ENCODE results near the gene MEIS1.
"Not testable (repeated sequence)": the region's sequence is repeated elsewhere in the genome, so short reads cannot be mapped to it uniquely, and the experiment has no call there.

Gene MEIS1

GRCh38 chr2:66463206-66463755 is 28.4 kb downstream of the MEIS1 start:
- Mint-ChIP-seq H3K36me3 (ENCODE audit: low read depth) (no peaks in the 10 kb centered on the region), H3K4me1 (ENCODE audit: low read depth) (no peaks in the 10 kb centered on the region), H3K4me3 (no peak overlapping the region), H3K9me3 (no peaks in the 10 kb centered on the region), H3K27me3 (ENCODE audit: low read depth) (no peaks in the 10 kb centered on the region), H3K27ac (no peak overlapping the region)

- Mint-ChIP-seq H3K4me3 (no peak overlapping the region), H3K9me3 (no peaks in the 10 kb centered on the region), H3K36me3 (ENCODE audit: low read depth) (no peaks in the 10 kb centered on the region), H3K27ac (no peak overlapping the region), H3K4me1 (ENCODE audit: low read depth) (no peaks in the 10 kb centered on the region), H3K27me3 (ENCODE audit: low read depth) (no peaks in the 10 kb centered on the region)
Measured at GRCh38 chr2:66464930-66465637, 30.2 kb downstream of the MEIS1 start.

GRCh38 chr2:66466433-66466832 is 31.5 kb downstream of the MEIS1 start:
- Mint-ChIP-seq H3K36me3 (ENCODE audit: low read depth) (no peaks in the 10 kb centered on the region), H3K27me3 (ENCODE audit: low read depth) (no peaks in the 10 kb centered on the region), H3K4me3 (no peak overlapping the region), H3K9me3 (no peaks in the 10 kb centered on the region), H3K4me1 (ENCODE audit: low read depth) (no peaks in the 10 kb centered on the region), H3K27ac (no peak overlapping the region)

DNA sequence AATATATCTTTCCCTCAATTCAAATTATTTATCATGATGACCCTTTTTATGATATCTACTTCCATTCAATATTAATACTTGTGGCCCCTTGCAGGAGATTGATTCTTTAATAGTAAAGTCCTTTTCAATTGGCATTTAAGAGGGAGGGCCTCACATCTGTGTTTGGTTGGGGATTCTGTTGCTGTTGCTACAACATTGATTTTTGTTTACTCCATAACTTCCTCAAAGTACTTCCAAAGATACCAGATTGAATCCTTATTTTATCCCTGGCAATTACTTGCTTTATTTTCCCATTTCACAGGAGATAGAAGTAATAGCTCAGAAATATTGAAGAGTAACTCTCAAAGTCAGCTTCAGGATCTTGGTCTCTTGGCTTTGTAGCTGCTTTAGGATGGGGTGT is 32.8 kb downstream of the MEIS1 start:
- Mint-ChIP-seq H3K27me3 (ENCODE audit: low read depth) (no peaks in the 10 kb centered on the region), H3K27ac (no peak overlapping the region), H3K4me1 (ENCODE audit: low read depth) (no peaks in the 10 kb centered on the region), H3K36me3 (ENCODE audit: low read depth) (no peaks in the 10 kb centered on the region), H3K4me3 (no peak overlapping the region), H3K9me3 (no peaks in the 10 kb centered on the region)

GRCh38 chr2:66469214-66469902 is 34.4 kb downstream of the MEIS1 start:
- H3K27me3 Mint-ChIP-seq (ENCODE audit: low read depth) = no peaks in the 10 kb centered on the region
- H3K27ac Mint-ChIP-seq = no peak overlapping the region
- H3K4me3 Mint-ChIP-seq = no peak overlapping the region
- no peaks in the 10 kb centered on the region for H3K9me3 Mint-ChIP-seq
- no peaks in the 10 kb centered on the region for H3K36me3 Mint-ChIP-seq (ENCODE audit: low read depth)
- no peaks in the 10 kb centered on the region for H3K4me1 Mint-ChIP-seq (ENCODE audit: low read depth)

DNA sequence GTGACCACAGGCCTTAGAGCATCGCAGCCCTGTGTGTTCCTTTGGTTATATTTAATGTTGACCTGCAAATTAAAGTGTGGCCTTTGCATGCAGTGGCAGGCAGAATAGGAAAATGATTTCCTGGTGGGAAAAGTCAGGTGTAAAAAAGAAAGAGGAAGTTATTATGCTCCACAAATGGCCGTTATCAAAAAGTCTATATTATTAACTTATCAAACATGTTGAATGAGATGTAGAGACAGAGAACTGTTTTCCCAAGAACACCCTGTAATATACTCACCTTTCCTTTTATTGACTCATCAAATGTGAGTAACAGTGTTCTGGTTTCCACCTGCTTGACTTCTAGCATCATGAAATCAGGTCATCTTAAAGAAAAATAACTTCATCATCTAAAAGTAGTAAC is 35.3 kb downstream of the MEIS1 start:
- H3K9me3 Mint-ChIP-seq = no peaks in the 10 kb centered on the region
- H3K36me3 Mint-ChIP-seq (ENCODE audit: low read depth) = no peaks in the 10 kb centered on the region
- H3K27ac Mint-ChIP-seq = no peak overlapping the region
- H3K4me1 Mint-ChIP-seq (ENCODE audit: low read depth) = no peaks in the 10 kb centered on the region
- no peaks in the 10 kb centered on the region for H3K27me3 Mint-ChIP-seq (ENCODE audit: low read depth)
- H3K4me3 Mint-ChIP-seq = no peak overlapping the region

DNA sequence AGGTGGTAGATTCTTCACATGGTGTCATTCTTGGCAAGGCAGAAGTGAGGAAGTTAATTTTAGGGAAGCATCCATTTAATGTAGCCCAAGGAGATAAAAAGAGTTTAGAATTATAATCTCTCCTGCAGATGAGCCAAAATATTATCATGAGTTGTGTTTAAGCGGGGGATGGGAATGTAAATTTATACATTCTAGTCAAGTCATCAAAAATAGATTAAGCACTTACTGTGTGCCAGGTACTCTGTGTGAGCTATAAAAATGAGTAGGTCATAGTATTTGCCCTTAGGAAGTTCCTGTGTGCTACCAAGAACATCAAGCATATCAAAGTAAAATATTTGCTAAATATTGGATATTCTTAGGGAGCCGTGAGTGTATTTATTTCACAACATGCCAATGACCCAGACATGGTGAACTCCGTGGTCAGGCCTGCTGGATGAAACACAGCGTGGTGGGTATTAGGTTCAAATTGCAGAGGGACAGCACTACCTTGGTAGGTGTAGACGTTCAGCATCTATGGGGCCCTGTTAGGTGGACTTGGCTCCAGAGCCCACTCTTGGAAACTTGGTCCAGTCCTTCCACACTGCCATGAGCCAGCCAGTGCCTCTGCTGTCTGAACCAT is 37.4 kb downstream of the MEIS1 start:
- Mint-ChIP-seq H3K36me3 (ENCODE audit: low read depth) (no peaks in the 10 kb centered on the region), H3K9me3 (no peaks in the 10 kb centered on the region), H3K4me1 (ENCODE audit: low read depth) (no peaks in the 10 kb centered on the region), H3K27me3 (ENCODE audit: low read depth) (no peaks in the 10 kb centered on the region), H3K27ac (no peak overlapping the region), H3K4me3 (no peak overlapping the region)

GRCh38 chr2:66477135-66477842 is 42.4 kb downstream of the MEIS1 start:
- no peaks in the 10 kb centered on the region for H3K4me1 Mint-ChIP-seq (ENCODE audit: low read depth)
- H3K36me3 Mint-ChIP-seq (ENCODE audit: low read depth) = no peaks in the 10 kb centered on the region
- no peak overlapping the region for H3K27ac Mint-ChIP-seq
- H3K4me3 Mint-ChIP-seq = no peak overlapping the region
- no peaks in the 10 kb centered on the region for H3K27me3 Mint-ChIP-seq (ENCODE audit: low read depth)
- H3K9me3 Mint-ChIP-seq = no peaks in the 10 kb centered on the region

DNA sequence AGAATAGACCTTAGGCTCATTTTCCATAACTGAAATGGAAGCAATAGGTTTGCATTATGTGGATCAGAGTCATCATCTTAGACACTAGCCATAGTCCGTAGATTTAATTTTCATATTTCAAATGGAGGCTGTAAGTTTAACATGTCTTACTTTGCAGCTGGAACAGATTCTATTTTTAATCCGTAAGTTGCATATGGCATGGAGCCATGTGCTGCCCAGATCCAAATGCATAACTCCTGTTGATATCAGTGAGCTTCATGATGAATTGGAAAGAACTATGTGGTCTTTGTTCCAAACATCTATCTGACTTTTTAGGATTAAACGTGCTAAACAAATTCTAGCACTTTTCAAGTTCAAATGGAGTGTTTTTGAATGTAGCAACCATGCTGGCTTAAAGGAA is 43.4 kb downstream of the MEIS1 start:
- Mint-ChIP-seq H3K4me3 (no peak overlapping the region), H3K27me3 (ENCODE audit: low read depth) (no peaks in the 10 kb centered on the region), H3K9me3 (no peaks in the 10 kb centered on the region), H3K36me3 (ENCODE audit: low read depth) (no peaks in the 10 kb centered on the region), H3K4me1 (ENCODE audit: low read depth) (no peaks in the 10 kb centered on the region), H3K27ac (no peak overlapping the region)

DNA sequence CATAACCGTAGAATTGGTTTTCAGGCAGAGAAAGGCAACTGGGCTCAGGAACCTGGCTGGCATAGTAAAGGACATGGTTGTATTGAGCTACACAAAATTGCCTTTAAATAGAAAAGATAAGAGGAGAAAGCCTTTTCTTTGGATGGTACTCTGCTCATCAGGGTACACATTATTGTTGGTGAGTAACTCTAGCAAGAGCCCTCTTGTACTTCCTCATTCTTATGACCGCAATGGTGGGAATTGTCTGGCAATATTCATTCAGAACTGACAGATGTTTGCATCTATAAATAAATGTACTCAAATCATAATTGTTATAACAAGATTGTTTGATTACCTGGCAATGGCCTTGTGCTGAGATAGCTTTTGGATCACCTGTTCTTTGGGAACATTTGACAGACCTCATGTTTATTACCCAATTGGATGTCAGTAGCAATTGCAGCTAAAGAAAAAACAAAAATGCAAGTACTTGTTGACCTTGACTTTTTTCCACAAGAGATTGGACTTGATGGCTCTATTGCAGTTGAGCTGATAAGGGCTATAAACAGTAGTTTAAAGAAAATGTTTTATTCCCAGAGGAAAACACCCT is 43.9 kb downstream of the MEIS1 start:
- Mint-ChIP-seq H3K4me1 (ENCODE audit: low read depth) (no peaks in the 10 kb centered on the region), H3K36me3 (ENCODE audit: low read depth) (no peaks in the 10 kb centered on the region), H3K9me3 (no peaks in the 10 kb centered on the region), H3K4me3 (no peak overlapping the region), H3K27ac (no peak overlapping the region), H3K27me3 (ENCODE audit: low read depth) (no peaks in the 10 kb centered on the region)

DNA sequence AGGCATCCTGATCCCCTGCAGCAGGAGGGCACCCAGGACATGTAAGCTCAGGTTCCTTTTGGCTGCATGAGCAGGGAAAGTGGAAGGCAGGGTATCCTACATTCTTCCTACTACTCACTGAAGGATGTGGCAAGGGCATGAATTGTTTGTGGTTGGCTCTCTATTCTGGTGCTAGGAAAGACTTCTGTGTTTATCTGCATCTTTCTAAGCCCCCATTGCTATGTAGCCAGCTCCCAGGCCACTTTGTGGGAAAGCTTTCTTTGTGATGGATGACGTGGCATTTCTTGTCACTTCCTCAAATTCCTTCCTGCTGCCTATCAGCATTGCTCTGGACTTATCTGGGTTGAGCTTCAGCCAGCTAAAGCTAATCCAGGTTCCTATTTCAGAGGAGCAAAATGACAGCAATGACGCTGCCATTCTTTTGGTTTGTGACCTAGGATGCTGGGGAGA is 46.2 kb downstream of the MEIS1 start:
- H3K4me3 Mint-ChIP-seq = no peak overlapping the region
- H3K27ac Mint-ChIP-seq = no peak overlapping the region
- no peaks in the 10 kb centered on the region for H3K9me3 Mint-ChIP-seq
- H3K36me3 Mint-ChIP-seq (ENCODE audit: low read depth) = no peaks in the 10 kb centered on the region
- H3K27me3 Mint-ChIP-seq (ENCODE audit: low read depth) = no peaks in the 10 kb centered on the region
- no peaks in the 10 kb centered on the region for H3K4me1 Mint-ChIP-seq (ENCODE audit: low read depth)

DNA sequence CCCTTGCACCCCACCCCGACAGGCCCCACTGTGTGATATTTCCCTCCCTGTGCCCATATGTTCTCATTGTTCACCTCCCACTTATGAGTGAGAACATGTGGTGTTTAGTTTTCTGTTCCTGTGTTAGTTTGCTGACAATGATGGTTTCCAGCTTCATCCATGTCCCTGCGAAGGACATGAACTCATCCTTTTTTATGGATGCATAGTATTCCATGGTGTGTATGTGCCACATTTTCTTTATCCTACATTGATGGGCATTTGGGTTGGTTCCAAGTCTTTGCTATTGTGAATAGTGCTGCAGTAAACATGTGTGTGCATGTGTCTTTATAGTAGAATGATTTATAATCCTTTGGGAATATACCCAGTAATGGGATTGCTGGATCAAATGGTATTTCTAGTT is 50.3 kb downstream of the MEIS1 start:
- not testable (repeated sequence) for H3K9me3 Mint-ChIP-seq; H3K27me3 Mint-ChIP-seq (ENCODE audit: low read depth); H3K36me3 Mint-ChIP-seq (ENCODE audit: low read depth); H3K27ac Mint-ChIP-seq; H3K4me3 Mint-ChIP-seq; H3K4me1 Mint-ChIP-seq (ENCODE audit: low read depth)

- Mint-ChIP-seq H3K9me3 (no peaks in the 10 kb centered on the region), H3K27ac (no peak overlapping the region), H3K4me3 (no peak overlapping the region)
Measured at GRCh38 chr2:66488946-66489345, 54.0 kb downstream of the MEIS1 start.

GRCh38 chr2:66489436-66489835 is 54.5 kb downstream of the MEIS1 start:
- H3K9me3 Mint-ChIP-seq = no peaks in the 10 kb centered on the region

More at GRCh38 chr2:66488946-66489345, 54.0 kb downstream of the MEIS1 start:
- Mint-ChIP-seq H3K27me3 (ENCODE audit: low read depth) (no peaks in the 10 kb centered on the region), H3K36me3 (ENCODE audit: low read depth) (no peaks in the 10 kb centered on the region), H3K4me1 (ENCODE audit: low read depth) (no peaks in the 10 kb centered on the region)

More at GRCh38 chr2:66489436-66489835, 54.5 kb downstream of the MEIS1 start:
- Mint-ChIP-seq H3K36me3 (ENCODE audit: low read depth) (no peaks in the 10 kb centered on the region), H3K27ac (no peak overlapping the region), H3K27me3 (ENCODE audit: low read depth) (no peaks in the 10 kb centered on the region), H3K4me3 (no peak overlapping the region), H3K4me1 (ENCODE audit: low read depth) (no peaks in the 10 kb centered on the region)

Measured in T-helper 1 cell treated with Interleukin-12 subunit alpha and Interleukin-12 subunit beta and Interleukin-4 antibody, amounts not matched to agents 30 μg/mL and 1 μg/mL, for 36 hours (primary cell).